ENCODE data around the gene PRPF6. TPM values are rescaled to one million over a fixed set of nuclear protein-coding genes. Genes with fewer than 3 reads are reported as not detected.

Gene PRPF6
- total and polyA plus RNA-seq, 8 donors, result 49.8 to 85.4 (median 80.3) TPM

DNA sequence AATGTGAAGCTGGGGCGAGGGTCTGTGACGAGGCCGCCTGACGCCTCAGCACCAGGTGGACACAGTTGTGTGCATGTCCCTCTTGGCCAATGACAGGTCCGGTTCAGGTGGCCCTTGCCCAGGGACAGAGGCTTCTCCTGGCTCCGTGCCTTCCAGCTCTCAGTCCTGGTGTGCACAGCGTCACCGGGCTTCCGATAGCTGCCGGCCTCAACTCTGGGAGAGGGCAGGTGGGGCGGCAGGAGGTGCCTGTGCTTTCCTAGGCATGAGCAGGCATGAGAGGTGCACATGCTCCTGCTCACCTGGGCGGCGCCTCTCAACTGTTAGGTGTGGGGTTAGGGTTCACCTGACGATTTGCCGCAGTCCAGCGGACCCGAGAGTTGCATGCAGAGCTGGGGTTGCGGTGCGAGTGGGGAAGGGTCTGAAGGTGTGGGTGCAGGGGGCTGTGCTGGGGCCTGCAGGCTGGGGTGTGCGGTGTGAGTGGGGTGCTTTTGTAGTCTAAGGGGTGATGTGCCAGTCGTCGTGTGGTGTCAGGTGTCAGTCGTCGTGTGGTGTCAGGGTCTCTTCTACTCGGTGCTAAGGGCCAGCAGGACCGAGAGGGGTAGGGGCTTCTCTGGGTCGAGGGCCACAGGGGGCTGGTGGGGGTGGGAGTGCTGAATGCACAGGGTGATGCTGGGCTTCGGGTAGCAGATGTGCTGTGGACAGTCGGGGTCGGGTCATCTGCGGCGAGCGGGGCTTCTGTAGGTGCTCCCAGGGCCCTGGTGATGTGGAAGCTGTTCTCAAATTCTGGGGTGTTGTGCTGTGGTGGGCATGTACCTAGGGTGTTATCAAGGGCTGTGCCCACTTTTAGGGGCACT, 72.3 kb downstream of the PRPF6 start:
- intact Hi-C loops (cut with DNase I), result no loop called here
- Histone ChIP-seq H3K27ac (peak overlapping the region; percentile 71 to 76), H3K4me1 (peaks cover 6 to 52% of the 10 kb centered on the region in 2 donors)

DNA sequence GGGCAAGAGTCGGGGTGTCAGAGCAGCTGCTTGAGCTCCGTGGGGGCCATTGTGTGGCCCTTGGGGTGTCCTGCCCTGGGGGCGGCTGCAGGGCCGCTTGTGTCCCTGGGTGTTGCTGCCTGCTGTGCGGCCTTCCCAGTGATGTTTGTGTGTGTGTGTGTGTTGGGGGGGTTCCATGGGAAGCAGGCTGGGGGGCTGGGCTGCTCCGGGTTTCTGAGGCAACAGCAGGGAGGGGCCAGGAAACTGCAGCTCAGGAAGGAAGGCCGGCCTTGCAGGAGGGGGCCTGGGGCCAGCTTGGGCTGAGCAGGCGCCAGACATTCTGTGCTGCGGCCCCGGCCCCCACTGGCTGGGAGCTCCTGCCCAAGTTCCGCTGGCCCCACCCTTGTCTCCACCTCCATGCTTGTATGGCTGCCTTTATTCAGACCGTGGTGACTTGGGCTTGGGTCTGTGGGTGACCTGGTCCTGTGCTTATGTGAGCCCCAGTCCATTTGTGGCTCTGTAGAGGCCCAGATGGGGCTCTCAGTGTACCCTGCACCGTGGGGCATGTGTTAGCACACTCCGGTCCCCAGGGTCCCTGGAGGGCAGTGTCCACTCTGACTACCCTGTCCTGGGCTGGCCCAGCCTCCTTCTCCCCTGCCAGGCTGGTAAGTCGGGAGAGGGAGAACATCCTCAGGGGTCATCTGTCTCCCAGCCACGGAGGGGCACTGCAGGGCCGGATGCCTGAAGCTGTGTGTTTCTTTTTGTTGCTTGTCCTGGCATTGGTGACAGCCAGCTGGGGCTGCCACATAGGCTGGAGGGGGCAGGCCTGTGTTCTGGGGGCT, 73.1 kb downstream of the PRPF6 start:
- peak in 2 of 4 donors; percentile 73 to 91 for DNase-seq
- H3K27me3 ChIP-seq, result peaks cover 15 to 84% of the 10 kb centered on the region in 2 donors
- TF ChIP-seq, protein P1, sequence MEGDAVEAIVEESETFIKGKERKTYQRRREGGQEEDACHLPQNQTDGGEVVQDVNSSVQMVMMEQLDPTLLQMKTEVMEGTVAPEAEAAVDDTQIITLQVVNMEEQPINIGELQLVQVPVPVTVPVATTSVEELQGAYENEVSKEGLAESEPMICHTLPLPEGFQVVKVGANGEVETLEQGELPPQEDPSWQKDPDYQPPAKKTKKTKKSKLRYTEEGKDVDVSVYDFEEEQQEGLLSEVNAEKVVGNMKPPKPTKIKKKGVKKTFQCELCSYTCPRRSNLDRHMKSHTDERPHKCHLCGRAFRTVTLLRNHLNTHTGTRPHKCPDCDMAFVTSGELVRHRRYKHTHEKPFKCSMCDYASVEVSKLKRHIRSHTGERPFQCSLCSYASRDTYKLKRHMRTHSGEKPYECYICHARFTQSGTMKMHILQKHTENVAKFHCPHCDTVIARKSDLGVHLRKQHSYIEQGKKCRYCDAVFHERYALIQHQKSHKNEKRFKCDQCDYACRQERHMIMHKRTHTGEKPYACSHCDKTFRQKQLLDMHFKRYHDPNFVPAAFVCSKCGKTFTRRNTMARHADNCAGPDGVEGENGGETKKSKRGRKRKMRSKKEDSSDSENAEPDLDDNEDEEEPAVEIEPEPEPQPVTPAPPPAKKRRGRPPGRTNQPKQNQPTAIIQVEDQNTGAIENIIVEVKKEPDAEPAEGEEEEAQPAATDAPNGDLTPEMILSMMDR (IDR thresholded peaks at IDR 0.05), result no peak
- H3K36me3 ChIP-seq, result no peaks in the 10 kb centered on the region
- H3K4me1 ChIP-seq, result peaks cover 6 to 48% of the 10 kb centered on the region in 2 donors
- intact Hi-C loops (cut with DNase I), result no loop called here
- peak; percentile 19 for ATAC-seq
- H3K4me3 ChIP-seq, result no peak overlapping the region
- H3K27ac ChIP-seq, result peak overlapping the region; percentile 77
- no peaks in the 10 kb centered on the region for H3K9me3 ChIP-seq

More for the DNA sequence above, 72.3 kb downstream of the PRPF6 start:
- ATAC-seq (no peak), DNase-seq (no peak)
- no peaks in the 10 kb centered on the region for H3K36me3 ChIP-seq
- H3K4me3 ChIP-seq, result no peak overlapping the region
- H3K27me3 ChIP-seq, result peaks cover 22 to 92% of the 10 kb centered on the region in 2 donors
- no peaks in the 10 kb centered on the region for H3K9me3 ChIP-seq
- TF ChIP-seq, protein P1 (IDR thresholded peaks at IDR 0.05), result no peak

DNA sequence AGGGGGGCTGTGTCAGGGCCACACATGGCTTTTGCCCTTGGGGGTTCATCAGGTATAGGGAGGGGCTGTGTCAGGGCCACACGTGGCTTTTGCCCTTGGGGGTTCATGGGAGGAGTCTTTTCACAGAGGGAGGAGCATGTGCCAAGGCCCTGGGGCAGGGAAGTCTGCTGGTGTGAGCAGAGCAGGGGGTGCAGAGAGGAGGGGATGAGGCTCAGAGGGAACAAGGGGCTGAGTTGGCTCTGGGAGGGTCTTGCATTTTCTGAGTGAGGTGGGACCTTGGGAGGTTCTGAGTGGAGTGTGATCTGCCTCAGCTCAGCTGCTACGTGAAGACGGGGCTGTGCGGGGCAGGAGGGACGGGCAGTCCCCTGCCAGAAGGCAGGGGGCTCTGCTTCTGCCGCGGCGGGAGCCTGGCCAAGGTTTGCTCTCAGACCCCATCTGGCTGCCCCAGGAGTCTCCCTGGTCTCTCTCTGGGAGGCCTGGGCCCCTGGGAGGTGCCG, 74.5 kb downstream of the PRPF6 start:
- intact Hi-C loops (cut with DNase I), result no loop called here
- DNase-seq (no peak), ATAC-seq (no peak)
- H3K27me3 ChIP-seq, result peaks cover 5 to 70% of the 10 kb centered on the region in 2 donors
- no peaks in the 10 kb centered on the region for H3K36me3 ChIP-seq
- peak overlapping the region; percentile 77 for H3K27ac ChIP-seq
- H3K4me3 ChIP-seq, result no peak overlapping the region
- TF ChIP-seq, protein P1 (IDR thresholded peaks at IDR 0.05), result no peak
- peaks cover 6 to 43% of the 10 kb centered on the region in 2 donors for H3K4me1 ChIP-seq
- H3K9me3 ChIP-seq, result no peaks in the 10 kb centered on the region

DNA sequence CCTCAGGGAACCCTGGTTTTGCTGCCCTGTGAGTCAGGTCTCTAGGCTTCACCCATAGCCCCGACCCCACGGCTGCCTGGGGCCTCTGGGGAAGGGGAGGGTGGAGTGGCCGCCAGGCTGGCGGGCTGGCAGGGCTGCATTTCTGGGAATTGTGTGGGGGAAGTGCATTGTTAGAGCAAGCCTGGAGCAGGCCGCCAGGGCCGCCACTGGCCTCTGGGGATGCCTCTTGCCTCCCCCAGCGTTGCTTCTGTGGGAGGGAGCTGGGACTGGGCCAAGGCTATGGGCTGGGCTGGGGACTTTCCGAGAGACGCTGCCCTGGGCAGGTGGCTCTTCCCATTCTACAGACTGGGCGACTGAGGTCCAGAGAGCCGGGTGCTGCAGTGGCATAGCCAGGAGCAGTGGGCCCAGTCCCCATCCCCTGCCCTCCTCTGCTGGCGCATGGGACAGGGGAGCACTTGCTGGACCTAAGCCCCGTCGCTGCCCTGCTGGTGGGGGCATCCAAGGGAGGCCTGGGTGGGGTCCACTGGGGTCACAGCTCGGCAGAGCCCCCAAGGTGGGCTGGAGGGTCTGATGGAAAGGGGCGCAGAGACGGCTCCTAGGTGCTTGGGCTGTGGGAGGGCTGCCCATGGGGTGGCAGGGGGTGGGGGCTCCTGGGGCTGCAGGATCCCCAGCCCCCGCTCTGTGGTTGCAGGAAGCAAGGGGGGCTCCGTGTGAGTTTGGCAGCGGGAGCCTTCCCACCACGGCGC, 75.1 kb downstream of the PRPF6 start:
- TF ChIP-seq, protein P1 (IDR thresholded peaks at IDR 0.05), result peak in 1 of 2 donors; percentile 12
- intact Hi-C loops (cut with DNase I), result no loop called here
- Histone ChIP-seq H3K36me3 (no peaks in the 10 kb centered on the region), H3K4me1 (peaks cover 6 to 43% of the 10 kb centered on the region in 2 donors), H3K9me3 (no peaks in the 10 kb centered on the region), H3K4me3 (no peak overlapping the region), H3K27me3 (peaks cover 0 to 63% of the 10 kb centered on the region in 2 donors), H3K27ac (peak overlapping the region; percentile 77)
- ATAC-seq (peak; percentile 9), DNase-seq (peak in 1 of 4 donors; percentile 74)
